ENCODE data around the gene FGGY. TPM values are rescaled to one million over a fixed set of nuclear protein-coding genes. Genes with fewer than 3 reads are reported as not detected.
"Not testable (repeated sequence)": the region's sequence is repeated elsewhere in the genome, so short reads cannot be mapped to it uniquely, and the experiment has no call there.

The FGGY gene
- polyA plus RNA-seq, 6 donors from 2014 or later = 6.1 to 12.0 (median 7.3) TPM

- Mint-ChIP-seq H3K27ac (no peak overlapping the region), H3K4me3 (no peak overlapping the region), H3K4me1 (peaks cover 0 to 10% (median 5%) of the 10 kb centered on the region in 3 donors), H3K9me3 (no peaks in the 10 kb centered on the region), H3K36me3 (peaks cover 0 to 6% of the 10 kb centered on the region in 2 donors), H3K27me3 (no peaks in the 10 kb centered on the region)
- DNase-seq = no peak
- no peak for ATAC-seq (ENCODE audit: low read depth in 2 of 2)
Observed at GRCh38 chr1:59444520-59444919, 147.6 kb downstream of the FGGY start.

- no peak for ATAC-seq (ENCODE audit: low read depth in 2 of 2)
- no peak overlapping the region for H3K4me3 Mint-ChIP-seq
- H3K9me3 Mint-ChIP-seq = no peaks in the 10 kb centered on the region
- H3K36me3 Mint-ChIP-seq = peaks cover 0 to 6% of the 10 kb centered on the region in 2 donors
- peak overlapping the region in 4 of 6 donors; percentile 2 to 49 (median 10) for H3K27ac Mint-ChIP-seq
- no peak for DNase-seq
- peaks cover 0 to 10% (median 5%) of the 10 kb centered on the region in 3 donors for H3K4me1 Mint-ChIP-seq
- no peaks in the 10 kb centered on the region for H3K27me3 Mint-ChIP-seq
Observed at GRCh38 chr1:59445040-59445439, 148.1 kb downstream of the FGGY start.

DNA sequence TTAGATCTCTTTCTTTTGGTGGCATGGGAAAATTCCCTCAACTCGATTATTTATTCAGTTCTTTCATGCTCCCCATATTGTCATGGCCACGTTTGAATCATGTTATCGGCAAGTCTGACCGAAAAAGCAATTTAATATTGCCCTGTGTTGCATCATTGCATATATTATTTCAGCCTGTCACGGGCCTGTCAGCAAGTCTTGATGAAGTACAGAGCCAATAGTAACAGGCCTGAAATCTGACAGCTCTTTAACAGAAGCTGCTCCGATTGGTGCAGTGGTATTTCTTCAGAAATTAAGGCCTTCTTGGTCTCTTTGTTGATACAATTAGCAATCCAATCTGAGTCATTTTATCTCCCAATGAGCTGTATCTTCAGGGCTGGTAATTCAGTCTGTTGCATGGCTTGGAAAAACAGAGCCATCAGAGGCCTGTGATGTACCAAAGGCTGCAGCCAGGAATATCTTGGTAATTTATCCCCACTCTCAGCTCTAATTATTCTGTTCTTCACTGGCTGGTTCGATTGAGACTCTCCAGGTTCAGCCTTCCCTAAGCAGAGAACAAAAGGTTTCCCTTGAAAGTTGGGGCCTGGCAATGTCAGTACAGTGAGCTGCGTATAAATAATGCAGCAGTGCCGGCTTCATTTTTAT is 149.5 kb downstream of the FGGY start:
- H3K36me3 Mint-ChIP-seq = peaks cover 0 to 6% of the 10 kb centered on the region in 2 donors
- peaks cover 0 to 10% (median 5%) of the 10 kb centered on the region in 3 donors for H3K4me1 Mint-ChIP-seq
- ATAC-seq (ENCODE audit: low read depth in 2 of 2) (no peak), DNase-seq (no peak)
- H3K27me3 Mint-ChIP-seq = no peaks in the 10 kb centered on the region
- no peaks in the 10 kb centered on the region for H3K9me3 Mint-ChIP-seq
- no peak overlapping the region for H3K4me3 Mint-ChIP-seq
- no peak overlapping the region for H3K27ac Mint-ChIP-seq

DNA sequence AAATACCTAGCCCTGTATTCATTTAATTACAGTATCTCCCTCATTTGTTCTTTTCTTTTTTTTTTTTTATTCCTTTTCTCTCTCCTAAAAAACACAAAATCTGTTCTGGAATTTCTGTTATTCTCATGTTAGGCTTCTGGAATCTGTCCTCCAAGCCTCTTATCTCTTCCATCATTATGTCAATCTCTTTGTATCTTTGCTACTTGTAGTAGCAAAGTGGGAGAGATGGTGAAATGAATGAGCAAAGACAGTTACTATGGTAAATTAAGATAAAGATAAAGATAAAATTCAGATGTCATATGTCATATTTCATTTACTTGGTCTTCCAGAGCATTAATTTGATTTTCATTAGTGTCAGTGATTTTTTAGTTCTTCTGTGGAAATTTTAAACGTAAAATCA is 155.1 kb downstream of the FGGY start:
- DNase-seq = no peak
- no peak overlapping the region for H3K27ac Mint-ChIP-seq
- peaks cover 5 to 6% (median 6%) of the 10 kb centered on the region in 3 donors for H3K4me1 Mint-ChIP-seq
- H3K27me3 Mint-ChIP-seq = no peaks in the 10 kb centered on the region
- H3K4me3 Mint-ChIP-seq = no peak overlapping the region
- H3K36me3 Mint-ChIP-seq = peaks cover 0 to 8% of the 10 kb centered on the region in 2 donors
- H3K9me3 Mint-ChIP-seq = peaks cover 0 to 2% (median 0%) of the 10 kb centered on the region in 7 donors
- ATAC-seq (ENCODE audit: low read depth in 2 of 2) = no peak

- H3K27ac Mint-ChIP-seq = peak overlapping the region in 1 of 6 donors; percentile 33
- peaks cover 5 to 6% (median 6%) of the 10 kb centered on the region in 3 donors for H3K4me1 Mint-ChIP-seq
- DNase-seq = no peak
- H3K9me3 Mint-ChIP-seq = peaks cover 0 to 2% (median 0%) of the 10 kb centered on the region in 7 donors
- H3K36me3 Mint-ChIP-seq = peaks cover 0 to 11% of the 10 kb centered on the region in 2 donors
- no peak for ATAC-seq (ENCODE audit: low read depth in 2 of 2)
- no peaks in the 10 kb centered on the region for H3K27me3 Mint-ChIP-seq
- no peak overlapping the region for H3K4me3 Mint-ChIP-seq
Observed at GRCh38 chr1:59452559-59452958, 155.7 kb downstream of the FGGY start.

DNA sequence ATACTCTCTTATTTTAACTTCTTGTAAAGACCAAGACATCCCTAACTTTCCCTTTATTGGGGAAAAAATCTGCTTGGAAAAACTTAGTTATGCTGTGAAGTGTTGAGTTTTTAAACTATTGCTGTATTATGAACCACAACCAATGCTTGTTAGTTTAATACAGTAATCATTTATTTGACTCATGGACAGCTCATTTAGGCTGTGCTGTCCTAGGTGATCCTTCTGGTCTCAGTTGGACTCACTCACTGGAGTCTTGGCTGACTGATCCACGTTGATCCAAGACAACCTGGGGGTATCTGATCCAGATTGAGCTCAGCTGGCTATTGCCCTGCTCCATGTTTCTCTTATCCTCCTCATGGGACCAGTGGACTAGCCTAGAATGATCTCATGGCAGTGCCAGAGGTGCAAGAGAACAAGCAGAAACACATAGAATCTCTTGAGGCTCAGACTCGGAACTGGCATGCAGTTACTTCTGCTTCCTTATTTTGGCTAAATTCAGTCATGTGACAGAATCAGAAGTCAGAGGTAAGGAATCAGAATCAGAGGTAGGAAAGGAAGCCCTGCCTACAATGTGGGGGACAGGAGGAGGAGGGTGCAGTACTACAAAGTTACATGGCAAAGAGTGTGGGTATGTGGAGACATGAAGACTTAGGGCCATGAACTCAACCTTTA is 156.5 kb downstream of the FGGY start:
- ATAC-seq (ENCODE audit: low read depth in 2 of 2) (peak; percentile 23 to 49), DNase-seq (no peak)
- Mint-ChIP-seq H3K27ac (peak overlapping the region in 1 of 6 donors; percentile 75), H3K9me3 (peaks cover 0 to 2% (median 0%) of the 10 kb centered on the region in 7 donors), H3K36me3 (peaks cover 1 to 11% of the 10 kb centered on the region in 2 donors), H3K4me1 (peaks cover 5 to 6% (median 6%) of the 10 kb centered on the region in 3 donors), H3K27me3 (no peaks in the 10 kb centered on the region), H3K4me3 (no peak overlapping the region)

- Mint-ChIP-seq H3K36me3 (peaks cover 18 to 19% of the 10 kb centered on the region in 2 donors), H3K27me3 (no peaks in the 10 kb centered on the region), H3K9me3 (peaks cover 0 to 9% (median 6%) of the 10 kb centered on the region in 7 donors), H3K4me1 (peaks cover 5 to 6% (median 6%) of the 10 kb centered on the region in 3 donors), H3K27ac (no peak overlapping the region), H3K4me3 (no peak overlapping the region)
- DNase-seq (no peak), ATAC-seq (ENCODE audit: low read depth in 2 of 2) (no peak)
Observed at GRCh38 chr1:59455206-59455605, 158.3 kb downstream of the FGGY start.

DNA sequence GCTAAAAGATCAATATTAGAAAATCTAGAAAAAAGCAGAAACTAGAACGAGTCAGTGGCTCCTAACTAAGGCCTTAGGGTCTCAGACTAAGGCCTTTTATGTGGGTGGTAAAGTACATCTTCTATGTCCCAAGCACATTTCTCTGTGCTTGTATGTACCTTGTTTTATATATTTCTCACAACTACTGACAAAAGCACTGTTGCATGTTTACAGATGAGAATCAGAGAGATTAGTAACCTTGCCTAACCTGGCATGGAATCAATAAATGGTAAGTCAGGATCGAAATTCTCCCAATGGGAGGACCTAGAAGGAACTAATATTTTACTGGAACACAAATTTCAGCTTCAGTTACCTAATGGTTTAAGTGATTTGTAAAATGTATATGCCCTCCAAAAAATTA is 160.9 kb downstream of the FGGY start:
- peaks cover 5 to 6% (median 6%) of the 10 kb centered on the region in 3 donors for H3K4me1 Mint-ChIP-seq
- H3K9me3 Mint-ChIP-seq = peaks cover 0 to 9% (median 7%) of the 10 kb centered on the region in 7 donors
- H3K36me3 Mint-ChIP-seq = peaks cover 26 to 28% of the 10 kb centered on the region in 2 donors
- ATAC-seq (ENCODE audit: low read depth in 2 of 2) = no peak
- no peak overlapping the region for H3K4me3 Mint-ChIP-seq
- no peaks in the 10 kb centered on the region for H3K27me3 Mint-ChIP-seq
- no peak for DNase-seq
- no peak overlapping the region for H3K27ac Mint-ChIP-seq

GRCh38 chr1:59458884-59459283 is 162.0 kb downstream of the FGGY start:
- DNase-seq = no peak
- no peak for ATAC-seq (ENCODE audit: low read depth in 2 of 2)
- Mint-ChIP-seq H3K27ac (no peak overlapping the region), H3K4me1 (peaks cover 0 to under 1% (median under 1%) of the 10 kb centered on the region in 3 donors), H3K27me3 (no peaks in the 10 kb centered on the region), H3K9me3 (peaks cover 0 to 9% (median 6%) of the 10 kb centered on the region in 7 donors), H3K36me3 (peaks cover 23 to 26% of the 10 kb centered on the region in 2 donors), H3K4me3 (no peak overlapping the region)

DNA sequence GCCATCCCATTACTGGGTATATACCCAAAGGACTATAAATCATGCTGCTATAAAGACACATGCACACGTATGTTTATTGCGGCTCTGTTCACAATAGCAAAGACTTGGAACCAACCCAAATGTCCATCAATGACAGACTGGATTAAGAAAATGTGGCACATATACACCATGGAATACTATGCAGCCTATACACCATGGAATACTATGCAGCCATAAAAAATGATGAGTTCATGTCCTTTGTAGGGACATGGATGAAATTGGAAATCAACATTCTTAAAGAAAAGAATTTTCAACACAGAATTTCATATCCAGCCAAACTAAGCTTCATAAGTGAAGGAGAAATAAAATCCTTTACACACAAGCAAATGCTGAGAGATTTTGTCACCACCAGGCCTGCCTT is 166.0 kb downstream of the FGGY start:
- not testable (repeated sequence) for ATAC-seq (ENCODE audit: low read depth in 2 of 2); H3K4me3 Mint-ChIP-seq; H3K4me1 Mint-ChIP-seq; H3K27me3 Mint-ChIP-seq; H3K27ac Mint-ChIP-seq; DNase-seq
- Mint-ChIP-seq H3K36me3 (peaks cover 17 to 26% of the 10 kb centered on the region in 2 donors), H3K9me3 (peaks cover 0 to 13% (median 8%) of the 10 kb centered on the region in 7 donors)

- not testable (repeated sequence) for H3K4me1 Mint-ChIP-seq; ATAC-seq (ENCODE audit: low read depth in 2 of 2)
- H3K36me3 Mint-ChIP-seq = peaks cover 24 to 27% of the 10 kb centered on the region in 2 donors
Observed at GRCh38 chr1:59465478-59465877, 168.6 kb downstream of the FGGY start.

DNA sequence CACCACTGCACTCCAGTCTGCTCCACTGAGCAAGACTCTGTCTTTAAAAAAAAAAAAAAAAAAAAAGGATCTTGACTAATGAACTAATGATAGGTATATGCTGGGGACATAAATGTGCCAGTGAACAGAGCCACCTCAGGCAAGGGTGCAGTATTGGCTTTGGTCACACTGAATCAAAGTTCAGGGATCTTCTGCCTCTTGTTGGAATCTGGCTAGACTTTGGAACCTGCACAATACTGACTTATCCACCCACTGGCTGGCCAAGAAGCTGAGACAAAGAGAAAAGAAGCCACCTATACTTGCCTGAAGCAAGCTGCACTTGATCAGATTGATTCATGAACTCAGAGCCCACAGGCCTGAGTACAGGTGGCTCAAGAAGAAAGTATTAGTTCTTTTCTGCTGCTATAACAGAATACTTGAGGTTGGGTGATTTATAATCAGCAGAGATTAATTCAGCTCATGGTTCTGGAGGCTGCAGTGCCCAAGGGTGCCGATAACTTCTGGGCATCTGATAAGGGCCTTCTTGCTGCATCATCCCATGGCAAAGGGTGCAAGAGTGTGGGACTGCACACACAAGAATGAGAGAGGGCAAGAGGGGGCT is 172.0 kb downstream of the FGGY start:
- peaks cover 23 to 28% of the 10 kb centered on the region in 2 donors for H3K36me3 Mint-ChIP-seq
- peaks cover 0 to 8% (median 0%) of the 10 kb centered on the region in 3 donors for H3K4me1 Mint-ChIP-seq
- no peak overlapping the region for H3K27ac Mint-ChIP-seq
- H3K27me3 Mint-ChIP-seq = no peaks in the 10 kb centered on the region
- H3K9me3 Mint-ChIP-seq = peaks cover 5 to 24% (median 14%) of the 10 kb centered on the region in 7 donors
- DNase-seq (no peak), ATAC-seq (ENCODE audit: low read depth in 2 of 2) (no peak)
- no peak overlapping the region for H3K4me3 Mint-ChIP-seq

More at GRCh38 chr1:59465478-59465877, 168.6 kb downstream of the FGGY start:
- peaks cover 0 to 18% (median 14%) of the 10 kb centered on the region in 7 donors for H3K9me3 Mint-ChIP-seq
- not testable (repeated sequence) for DNase-seq, H3K4me3 Mint-ChIP-seq, H3K27me3 Mint-ChIP-seq, H3K27ac Mint-ChIP-seq

DNA sequence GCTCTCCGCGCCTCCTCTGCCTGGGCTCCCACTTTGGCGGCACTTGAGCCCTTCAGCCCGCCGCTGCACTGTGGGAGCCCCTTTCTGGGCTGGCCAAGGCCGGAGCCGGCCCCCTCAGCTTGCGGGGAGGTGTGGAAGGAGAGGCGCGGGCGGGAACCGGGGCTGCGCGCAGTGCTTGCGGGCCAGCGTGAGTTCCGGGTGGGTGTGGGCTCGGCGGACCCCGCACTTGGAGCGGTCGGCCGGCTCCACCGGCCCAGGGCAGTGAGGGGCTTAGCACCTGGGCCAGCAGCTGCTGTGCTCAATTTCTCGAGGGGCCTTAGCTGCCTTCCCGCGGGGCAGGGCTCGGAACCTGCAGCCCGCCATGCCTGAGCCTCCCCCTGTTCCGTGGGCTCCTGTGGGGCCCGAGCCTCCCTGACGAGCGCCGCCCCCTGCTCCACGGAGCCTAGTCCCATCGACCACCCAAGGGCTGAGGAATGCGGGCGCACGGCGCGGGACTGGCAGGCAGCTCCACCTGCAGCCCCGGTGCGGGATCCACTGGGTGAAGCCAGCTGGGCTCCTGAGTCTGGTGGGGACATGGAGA is 175.2 kb downstream of the FGGY start:
- not testable (repeated sequence) for H3K27me3 Mint-ChIP-seq; ATAC-seq (ENCODE audit: low read depth in 2 of 2); H3K27ac Mint-ChIP-seq; H3K4me3 Mint-ChIP-seq; DNase-seq; H3K4me1 Mint-ChIP-seq
- Mint-ChIP-seq H3K9me3 (peaks cover 5 to 21% (median 12%) of the 10 kb centered on the region in 7 donors), H3K36me3 (peaks cover 28% of the 10 kb centered on the region in 2 donors)
